Activated naive CD4-positive, alpha-beta T cell treated with anti-CD3 and anti-CD28 coated beads, Interleukin-2, amount 10 ng/mL, durations not matched to agents 5 hours and 36 hours (primary cell): ENCODE measurements around the gene MEIG1. TPM values are rescaled to one million over a fixed set of nuclear protein-coding genes. Genes with fewer than 3 reads are reported as not detected.

Experiments
- total RNA-seq, 2 experiments: library from RNA; stranded (reverse); gene quantifications; one replicate each; pipeline ENCODE4 v1.2.3, GENCODE V29; 2021

MEIG1 gene, protein sequence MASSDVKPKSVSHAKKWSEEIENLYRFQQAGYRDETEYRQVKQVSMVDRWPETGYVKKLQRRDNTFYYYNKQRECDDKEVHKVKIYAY
- under 1 TPM in 1 of 2 experiments, not detected in 1; 0.58 TPM for total RNA-seq

DNA sequence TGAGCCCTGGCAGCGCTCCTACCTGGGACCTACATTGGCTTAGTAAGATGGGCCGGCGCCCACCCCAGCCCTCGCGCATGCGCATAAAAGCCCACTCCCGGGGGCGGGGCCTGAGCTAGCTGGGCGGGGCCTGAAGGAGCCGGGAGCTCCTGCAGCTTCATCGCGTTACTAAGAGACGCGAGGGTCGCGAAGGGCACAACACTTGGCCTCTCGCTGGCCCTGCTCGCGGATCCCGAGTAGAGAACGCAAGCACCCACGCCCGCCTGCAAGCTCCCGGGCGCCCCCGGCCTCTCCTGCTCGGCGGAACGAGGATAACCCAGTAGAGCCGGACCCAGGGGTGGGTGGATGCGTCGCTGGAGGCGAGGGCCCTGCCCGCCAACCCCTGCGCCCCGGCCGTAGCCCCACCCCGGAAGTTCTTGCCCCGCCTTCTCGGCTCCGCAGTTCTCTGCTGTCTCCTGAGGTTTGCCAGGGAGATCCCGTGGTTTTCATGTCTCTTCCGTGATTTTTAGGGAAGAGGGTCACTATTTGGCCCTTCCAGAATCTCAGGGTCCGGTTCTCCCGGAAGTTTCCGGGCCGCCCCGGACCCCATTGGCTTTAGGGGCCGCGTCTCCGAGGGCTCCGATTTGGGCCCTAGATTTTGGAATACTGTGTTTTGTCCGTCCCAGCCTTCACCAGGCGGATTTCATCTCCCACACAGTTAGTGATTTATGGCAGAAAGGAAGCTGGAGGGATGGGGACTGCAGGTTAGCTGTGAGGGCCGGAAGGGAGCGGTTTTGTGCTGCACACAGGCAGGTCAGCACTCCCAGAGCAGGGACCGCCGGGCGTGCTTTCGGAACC lies at the start of gene MEIG1:
Gene MEIG1 (plus strand): TSS at position 168 of the 837 bp plus-strand sequence. CDS start 7,081 bp downstream, outside the sequence.

DNA sequence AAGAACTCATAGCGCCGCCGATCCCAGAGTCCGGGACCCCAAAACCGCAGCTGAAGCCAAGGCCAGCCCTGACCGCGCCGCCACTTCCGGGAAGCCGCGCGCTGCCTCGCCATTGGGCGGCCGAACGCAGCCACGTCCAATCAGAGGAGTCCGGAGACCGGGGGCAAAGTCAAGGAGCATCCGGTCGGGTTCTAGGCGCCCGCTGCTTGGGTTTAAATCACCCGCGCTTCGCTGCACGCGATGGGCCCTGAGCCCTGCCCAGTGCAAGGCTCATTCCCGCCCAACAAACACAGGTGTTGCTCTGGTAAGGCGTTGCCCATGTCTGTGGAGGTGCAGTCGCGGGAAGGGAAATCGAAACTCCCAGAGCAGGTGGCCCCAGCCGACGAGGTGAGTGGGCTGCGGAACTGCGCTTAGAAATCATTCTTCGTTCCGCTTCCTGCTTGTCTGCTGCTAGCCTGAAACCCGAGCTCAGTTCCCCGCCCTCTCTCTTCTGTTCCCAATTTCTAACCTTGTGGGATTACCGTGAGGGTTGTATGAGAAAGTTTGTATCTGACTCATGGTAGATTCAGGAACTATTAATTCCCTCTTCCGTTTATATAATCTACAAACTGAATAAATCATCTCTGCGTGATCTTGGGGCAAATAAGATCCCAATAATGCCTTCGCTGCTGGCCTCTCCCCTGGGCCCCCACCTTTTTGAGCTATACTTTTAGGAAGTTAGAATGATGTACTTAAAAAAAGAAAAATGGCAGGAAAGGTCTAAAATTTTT lies 5.0 kb upstream of the MEIG1 start, which contains the start of gene DCLRE1C:
Gene DCLRE1C (minus strand): TSS at position 96 of the 770 bp plus-strand sequence. CDS start 86 bp downstream, at position 10.

Other genes with a start within 250 kb of the MEIG1 start
- 100 to 1,000 TPM; 189 to 195 TPM for gene FAM107B, start 184.5 kb upstream of the MEIG1 start, total RNA-seq
- 1 to 10 TPM in 1 of 2 experiments, under 1 TPM in 1; 0.65 to 1.8 TPM for gene CDNF, start 121.4 kb upstream of the MEIG1 start, total RNA-seq
- 10 to 100 TPM; 17.5 to 18.9 TPM for gene HSPA14, start 121.1 kb upstream of the MEIG1 start, total RNA-seq
- gene MSANTD7, start 121.1 kb upstream of the MEIG1 start, total RNA-seq, result 10 to 100 TPM; 16.5 to 17.9 TPM
- 10 to 100 TPM; 18.0 to 22.9 TPM for gene SUV39H2, start 80.5 kb upstream of the MEIG1 start, total RNA-seq
- gene DCLRE1C, start 5.3 kb upstream of the MEIG1 start, total RNA-seq, result 10 to 100 TPM; 40.3 to 45.7 TPM
- gene OLAH, start 84.6 kb downstream of the MEIG1 start, total RNA-seq, result 1 to 10 TPM; 9.0 to 9.9 TPM
- gene ACBD7, start 129.4 kb downstream of the MEIG1 start, total RNA-seq, result 1 to 10 TPM; 4.4 to 4.5 TPM
- 10 to 100 TPM; 15.2 to 16.2 TPM for gene RPP38, start 138.0 kb downstream of the MEIG1 start, total RNA-seq
- 10 to 100 TPM; 43.8 to 45.4 TPM for gene NMT2, start 209.3 kb downstream of the MEIG1 start, total RNA-seq